AG04449 (cell line): Measurements from ENCODE around the gene PODNL1.

Experiments
- CTCF ChIA-PET: fragments of 350-600 bp; formaldehyde crosslinking; extraction: SDS; loops from one replicate; lab custom pipeline; 2021; ENCODE audit warnings: antibody characterized with exemption; lab: Yijun Ruan, JAX
- POLR2A ChIA-PET: fragments of 400-600, 350-600 bp; formaldehyde crosslinking; extraction: SDS; loops from one replicate; lab custom pipeline; 2020; ENCODE audit warnings: antibody characterized with exemption, inconsistent platforms; lab: Yijun Ruan, JAX
- DNase-seq: peaks from one replicate; pipeline ENCODE4 v3.0.0-alpha.2; 2010; ENCODE audit warnings: low read depth, low spot score
- H3K4me3 ChIP-seq: 2 replicates; pipeline ENCODE4 v1.5.1; 2011; ENCODE audit warnings: low read depth, mild to moderate bottlenecking, control low read depth, low read length
- TF ChIP-seq, protein P1 (sequence below): IDR thresholded peaks from one replicate; pipeline ENCODE4 v1.5.1; 2011; ENCODE audit warnings: mild to moderate bottlenecking, moderate library complexity, low read length, control low read depth, inconsistent platforms; ENCODE audit not compliant: insufficient read depth; ENCODE audit errors: missing control alignments

Gene PODNL1

DNA sequence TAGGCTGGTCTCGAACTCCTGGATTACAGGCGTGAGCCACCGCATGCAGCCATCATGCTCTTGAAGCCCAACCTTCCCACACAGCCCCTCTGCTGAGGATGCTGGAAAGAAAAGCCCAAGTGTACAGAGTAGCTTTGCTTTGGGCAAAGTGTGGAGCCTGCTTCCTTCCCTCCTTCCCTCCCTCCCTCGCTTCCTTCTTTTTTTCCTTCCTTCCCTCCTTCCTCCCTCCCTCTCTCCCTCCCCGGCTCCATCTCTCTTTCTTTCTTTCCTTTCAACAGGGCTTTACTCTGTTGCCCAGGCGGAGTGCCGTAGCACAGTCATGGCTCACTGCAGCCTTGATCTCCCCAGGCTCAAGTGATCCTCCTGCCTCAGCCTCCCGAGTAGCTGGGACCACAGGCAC is 29.5 kb downstream of the PODNL1 start:
- TF ChIP-seq, protein P1, sequence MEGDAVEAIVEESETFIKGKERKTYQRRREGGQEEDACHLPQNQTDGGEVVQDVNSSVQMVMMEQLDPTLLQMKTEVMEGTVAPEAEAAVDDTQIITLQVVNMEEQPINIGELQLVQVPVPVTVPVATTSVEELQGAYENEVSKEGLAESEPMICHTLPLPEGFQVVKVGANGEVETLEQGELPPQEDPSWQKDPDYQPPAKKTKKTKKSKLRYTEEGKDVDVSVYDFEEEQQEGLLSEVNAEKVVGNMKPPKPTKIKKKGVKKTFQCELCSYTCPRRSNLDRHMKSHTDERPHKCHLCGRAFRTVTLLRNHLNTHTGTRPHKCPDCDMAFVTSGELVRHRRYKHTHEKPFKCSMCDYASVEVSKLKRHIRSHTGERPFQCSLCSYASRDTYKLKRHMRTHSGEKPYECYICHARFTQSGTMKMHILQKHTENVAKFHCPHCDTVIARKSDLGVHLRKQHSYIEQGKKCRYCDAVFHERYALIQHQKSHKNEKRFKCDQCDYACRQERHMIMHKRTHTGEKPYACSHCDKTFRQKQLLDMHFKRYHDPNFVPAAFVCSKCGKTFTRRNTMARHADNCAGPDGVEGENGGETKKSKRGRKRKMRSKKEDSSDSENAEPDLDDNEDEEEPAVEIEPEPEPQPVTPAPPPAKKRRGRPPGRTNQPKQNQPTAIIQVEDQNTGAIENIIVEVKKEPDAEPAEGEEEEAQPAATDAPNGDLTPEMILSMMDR = no peak
- POLR2A ChIA-PET = no interaction called here
- CTCF ChIA-PET = interaction anchor here (1.8 to 2.3 kb wide), 2 partner anchors 16 to 164 kb away, joined by 4 to 12 read pairs; partner anchors contain the start of gene MISP3
- no peak overlapping the region for H3K4me3 ChIP-seq
- DNase-seq = no peak

DNA sequence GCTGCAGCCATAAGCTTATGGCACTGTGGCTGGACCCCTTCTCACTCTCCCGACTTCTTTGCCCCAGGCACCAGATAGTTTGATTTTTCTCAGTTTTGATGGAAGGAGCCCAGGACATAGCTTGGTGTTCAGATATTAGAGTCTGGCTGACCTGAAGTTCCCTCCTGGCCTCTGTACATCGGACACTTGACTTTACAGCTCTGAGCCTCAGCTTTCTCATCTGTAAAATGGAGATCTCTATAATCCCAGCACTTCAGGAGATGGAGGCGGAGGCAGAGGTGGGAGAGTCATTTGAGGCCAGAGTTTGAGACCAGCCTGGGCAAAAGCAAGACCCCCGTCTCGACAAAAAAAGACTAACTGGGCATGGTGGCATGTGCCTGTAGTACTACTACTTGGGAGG is 31.3 kb downstream of the PODNL1 start:
- no peak for DNase-seq
- peak overlapping the region; percentile 87 for H3K4me3 ChIP-seq
- TF ChIP-seq, protein P1 = no peak
- POLR2A ChIA-PET = no interaction called here
- CTCF ChIA-PET = interaction anchor here (0.7 to 2.3 kb wide), 10 partner anchors 21 to 229 kb away, joined by 3 to 12 read pairs (median 3); partner anchors contain the start of genes ASF1B, IL27RA, MISP3 and PODNL1

DNA sequence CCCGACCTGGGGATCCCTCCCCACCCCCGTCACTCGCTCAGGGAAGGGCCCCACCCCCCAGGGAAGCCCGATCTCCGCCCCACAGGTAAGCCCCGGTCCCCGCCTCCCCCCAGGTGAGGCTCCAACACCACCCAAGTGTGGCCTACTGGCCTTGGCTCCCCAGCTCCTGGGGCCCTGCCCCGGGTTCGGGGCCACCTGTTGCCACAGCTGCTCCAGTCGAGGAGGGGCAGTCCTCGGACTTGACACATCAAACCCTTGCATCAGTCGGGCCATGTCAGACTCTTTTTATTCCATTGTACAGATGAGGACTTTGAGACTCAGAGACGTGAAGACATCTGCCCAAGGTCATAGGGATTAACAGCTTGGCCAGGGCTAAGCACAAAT is 31.7 kb downstream of the PODNL1 start:
- ChIA-PET POLR2A (no interaction called here), CTCF (interaction anchor here (0.7 to 2.3 kb wide), 10 partner anchors 21 to 229 kb away, joined by 3 to 12 read pairs (median 3); partner anchors contain the start of genes ASF1B, IL27RA, MISP3 and PODNL1)
- DNase-seq = no peak

DNA sequence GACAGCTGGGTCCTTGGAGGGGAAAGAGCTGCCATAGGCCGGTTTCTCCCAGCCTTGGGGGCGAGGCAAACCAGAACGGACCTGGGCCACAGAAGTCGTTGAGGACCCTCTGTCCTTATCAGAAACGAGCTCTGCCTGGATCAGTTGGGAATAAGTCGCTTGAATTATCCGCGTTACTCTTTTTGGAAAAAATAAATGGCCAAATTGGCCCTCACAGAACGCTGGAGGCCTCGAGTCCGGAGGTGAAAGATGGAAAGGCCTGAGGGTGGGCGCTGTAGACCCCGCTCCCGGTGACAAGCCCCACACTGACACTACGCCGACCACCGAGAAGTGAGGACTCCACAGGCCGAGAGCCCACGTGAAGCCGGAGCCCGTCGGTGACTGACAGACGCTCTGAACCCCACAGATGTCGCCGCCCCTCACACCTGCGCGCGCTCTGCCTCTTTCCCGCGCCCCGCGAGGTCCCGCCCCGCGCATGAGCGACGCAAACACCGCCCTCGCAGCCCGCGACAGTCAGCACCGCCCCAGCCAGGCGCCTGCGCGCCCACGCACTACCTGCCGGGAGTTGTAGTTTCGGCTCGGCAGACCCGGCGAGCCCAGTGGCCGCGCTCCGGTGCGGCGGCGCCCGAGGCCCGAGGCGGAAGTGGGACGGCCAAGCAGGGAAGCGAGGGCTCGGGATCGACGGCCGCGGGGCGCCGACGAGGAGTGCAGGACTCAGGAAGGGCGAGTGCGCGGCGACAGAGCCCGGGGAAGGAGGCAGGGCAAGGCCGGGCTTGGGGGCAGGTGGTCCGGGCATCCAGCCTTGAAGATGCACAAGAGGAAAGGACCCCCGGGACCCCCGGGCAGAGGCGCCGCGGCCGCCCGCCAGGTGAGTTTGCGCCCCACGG is 32.3 kb downstream of the PODNL1 start, which contains the start of the genes BRME1 and CC2D1A:
BRME1 (minus strand) TSS at position 484 of the 887 bp plus-strand sequence. CDS start 1,225 bp downstream, outside the sequence.
CC2D1A (plus strand) TSS at position 568 of the 887 bp plus-strand sequence; CDS start at position 809, 241 bp downstream.
- TF ChIP-seq, protein P1 = no peak
- no peak for DNase-seq
- CTCF ChIA-PET = interaction anchor here (0.8 to 2.3 kb wide), 4 partner anchors 22 to 167 kb away, joined by 3 to 12 read pairs (median 4); partner anchors contain the start of genes IL27RA and MISP3
- H3K4me3 ChIP-seq = peak within 1 kb of the TSS; percentile 87
- POLR2A ChIA-PET = no interaction called here

More for the DNA sequence above, 31.7 kb downstream of the PODNL1 start:
- TF ChIP-seq, protein P1 = no peak
- peak overlapping the region; percentile 87 for H3K4me3 ChIP-seq

GRCh38 chr19:13902993-13903555 is 35.1 kb downstream of the PODNL1 start:
- CTCF ChIA-PET = interaction anchor here (0.8 to 2.5 kb wide), 11 partner anchors 10 to 173 kb away, joined by 3 to 10 read pairs (median 4); partner anchors contain the start of gene IL27RA
- no peak for DNase-seq
- POLR2A ChIA-PET = no interaction called here
- TF ChIP-seq, protein P1 = peak; percentile 8
- H3K4me3 ChIP-seq = no peak overlapping the region
